Measurements from ENCODE around the gene MOGAT2. TPM values are rescaled to one million over a fixed set of nuclear protein-coding genes. Genes with fewer than 3 reads are reported as not detected.
"Not testable (repeated sequence)": the region's sequence is repeated elsewhere in the genome, so short reads cannot be mapped to it uniquely, and the experiment has no call there.

Gene MOGAT2
- total RNA-seq, 1 experiment from 2014 or later: 0.12 TPM

- H4K20me1 ChIP-seq (ENCODE audit: insufficient read depth): no peaks in the 10 kb centered on the region
Observed at GRCh38 chr11:75740681-75741080, 23.0 kb downstream of the MOGAT2 start.

GRCh38 chr11:75743159-75743558, 25.5 kb downstream of the MOGAT2 start:
- RAD21 ChIA-PET (ENCODE audit: low non-redundant PET in 1 of 2, low total read pairs in 2 of 2, uncharacterized antibody in 2 of 2, unreplicated experiment in 2 of 2); H3K27me3 ChIP-seq (ENCODE audit: insufficient read depth, low read length); H3K4me3 ChIP-seq (replicated peaks in 1 of 2; ENCODE audit: low read depth in 1 of 2, low read length in 2 of 2); H3K79me2 ChIP-seq (ENCODE audit: insufficient read depth, low read length); BruUV-seq (replicated peaks); H4K20me1 ChIP-seq (ENCODE audit: insufficient read depth); H3K9ac ChIP-seq (ENCODE audit: low read length); H3K4me2 ChIP-seq (ENCODE audit: low read length); H3K36me3 ChIP-seq (ENCODE audit: control insufficient read depth in 1 of 2, insufficient read depth in 2 of 2, low read length in 2 of 2); intact Hi-C loops (cut with micrococcal nuclease); H3K9me2 ChIP-seq (ENCODE audit: insufficient read depth); POLR2A ChIA-PET; H3K9me3 ChIP-seq (ENCODE audit: control insufficient read depth in 1 of 2, insufficient read depth in 1 of 2, low read depth in 1 of 2, low read length in 2 of 2); ATAC-seq; CTCF ChIA-PET; DNase-seq (ENCODE audit: low read depth, low spot score); H3K27ac ChIP-seq (ENCODE audit: low read depth, low read length); H3K4me1 ChIP-seq (ENCODE audit: control insufficient read depth in 1 of 2, insufficient read depth in 2 of 2, low read length in 2 of 2); H2AFZ ChIP-seq (ENCODE audit: low read depth, low read length, poor library complexity, severe bottlenecking): not testable (repeated sequence)

More at GRCh38 chr11:75740681-75741080, 23.0 kb downstream of the MOGAT2 start:
- Histone ChIP-seq H3K9ac (ENCODE audit: low read length) (no peak overlapping the region), H3K79me2 (ENCODE audit: insufficient read depth, low read length) (no peaks in the 10 kb centered on the region), H3K4me2 (ENCODE audit: low read length) (no peak overlapping the region), H3K4me3 (replicated peaks in 1 of 2; ENCODE audit: low read depth in 1 of 2, low read length in 2 of 2) (no peak overlapping the region), H2AFZ (ENCODE audit: low read depth, low read length, poor library complexity, severe bottlenecking) (no peak overlapping the region), H3K9me3 (ENCODE audit: control insufficient read depth in 1 of 2, insufficient read depth in 1 of 2, low read depth in 1 of 2, low read length in 2 of 2) (no peaks in the 10 kb centered on the region), H3K36me3 (ENCODE audit: control insufficient read depth in 1 of 2, insufficient read depth in 2 of 2, low read length in 2 of 2) (no peaks in the 10 kb centered on the region), H3K4me1 (ENCODE audit: control insufficient read depth in 1 of 2, insufficient read depth in 2 of 2, low read length in 2 of 2) (no peaks in the 10 kb centered on the region), H3K9me2 (ENCODE audit: insufficient read depth) (no peaks in the 10 kb centered on the region), H3K27me3 (ENCODE audit: insufficient read depth, low read length) (peaks cover 7% of the 10 kb centered on the region; the same call in 1 of the 2 replicates), H3K27ac (ENCODE audit: low read depth, low read length) (no peak overlapping the region)
- intact Hi-C loops (cut with micrococcal nuclease): no loop called here
- ATAC-seq: peak; percentile 34; the same call in 1 of the 2 replicates
- no peak for DNase-seq (ENCODE audit: low read depth, low spot score)
- CTCF ChIA-PET: no interaction called here
- no peak for TF ChIP-seq RAD21 (IDR thresholded peaks at IDR 0.05; ENCODE audit: low read depth)
- 0 out of 6 replicates have a peak, but pooled peaks of 1 of the 3 experiments have one; percentile 4 for TF ChIP-seq CTCF (IDR thresholded peaks at IDR 0.05 in 2 of 3, conservative IDR thresholded peaks at IDR 0.05 in 1 of 3; ENCODE audit: borderline replicate concordance in 1 of 3, insufficient read depth in 1 of 3, low read depth in 2 of 3, low read length in 2 of 3)
- RAD21 ChIA-PET (ENCODE audit: low non-redundant PET in 1 of 2, low total read pairs in 2 of 2, uncharacterized antibody in 2 of 2, unreplicated experiment in 2 of 2): no interaction called here
- POLR2A ChIA-PET: no interaction called here
- no TSS peak for BruUV-seq (replicated peaks)
